A673 (cell line): Measurements from ENCODE around the gene LRRN2. TPM values are rescaled to one million over a fixed set of nuclear protein-coding genes. Genes with fewer than 3 reads are reported as not detected.

ENCODE experiments used
- BruUV-seq: library from RNA; stranded (reverse); fragments of 400-500 nt; replicated peaks from 2 replicates; lab custom pipeline; 2021; lab: Mats Ljungman, UMichigan
- CTCF ChIA-PET: fragments of 300-600 bp; sonication (Branson Sonifier 250); formaldehyde crosslinking; loops from one replicate; lab custom pipeline; 2022; ENCODE audit warnings: antibody characterized with exemption; lab: Charles Lee
- POLR2A ChIA-PET: fragments of 300-600 bp; sonication (Branson Sonifier 250); formaldehyde crosslinking; loops from one replicate; lab custom pipeline; 2022; ENCODE audit warnings: antibody characterized with exemption; ENCODE audit not compliant: low non-redundant PET; lab: Charles Lee
- DNase-seq: peaks from one replicate; pipeline ENCODE4 v3.0.0-alpha.2; 2015; ENCODE audit warnings: low spot score
- H3K27ac ChIP-seq: fragments of 200-600 bp; sonication (generic); 2 replicates; pipeline ENCODE4 v1.5.1; 2016; ENCODE audit warnings: mixed run types, low read depth, mild to moderate bottlenecking, mixed read lengths, antibody characterized with exemption, low read length; ENCODE audit not compliant: poor library complexity, severe bottlenecking
- H3K27me3 ChIP-seq: fragments of 200-600 bp; sonication (generic); replicated peaks from 2 replicates; pipeline ENCODE4 v1.6.1; 2017; ENCODE audit warnings: mixed run types, low read depth, mild to moderate bottlenecking, mixed read lengths, antibody characterized with exemption, low read length; ENCODE audit not compliant: insufficient read depth, poor library complexity
- H3K36me3 ChIP-seq: fragments of 200-600 bp; sonication (generic); 2 replicates; pipeline ENCODE4 v1.6.1; 2016; ENCODE audit warnings: mixed run types, mild to moderate bottlenecking, mixed read lengths, antibody characterized with exemption, low read length; ENCODE audit not compliant: insufficient read depth, poor library complexity, severe bottlenecking
- H3K4me1 ChIP-seq: fragments of 200-600 bp; sonication (generic); 2 replicates; pipeline ENCODE4 v1.6.1; 2017; ENCODE audit warnings: mixed run types, mild to moderate bottlenecking, mixed read lengths, antibody characterized with exemption, low read length; ENCODE audit not compliant: insufficient read depth, poor library complexity, severe bottlenecking
- H3K4me3 ChIP-seq: fragments of 200-600 bp; sonication (generic); 2 replicates; pipeline ENCODE4 v1.5.1; 2016; ENCODE audit warnings: low read depth, mixed run types, mild to moderate bottlenecking, mixed read lengths, low read length; ENCODE audit not compliant: poor library complexity, severe bottlenecking
- H3K9me3 ChIP-seq: fragments of 200-600 bp; sonication (generic); 2 replicates; pipeline ENCODE4 v1.6.1; 2016; ENCODE audit warnings: mixed run types, low read depth, mild to moderate bottlenecking, mixed read lengths, antibody characterized with exemption, low read length; ENCODE audit not compliant: poor library complexity, severe bottlenecking
- CTCF ChIP-seq: fragments of 300-800, 200-600 bp; sonication (generic); conservative IDR thresholded peaks from 2 replicates; pipeline ENCODE4 v1.5.1; 2017; ENCODE audit warnings: low read depth, mild to moderate bottlenecking, antibody characterized with exemption, low read length, moderate library complexity, mixed read lengths
- EZH2 ChIP-seq: fragments of 200-600 bp; sonication (generic); IDR thresholded peaks from 2 replicates; pipeline ENCODE4 v1.6.1; 2017; ENCODE audit warnings: borderline replicate concordance, low read depth, mild to moderate bottlenecking, mixed read lengths, antibody characterized with exemption, low read length; ENCODE audit not compliant: poor library complexity, severe bottlenecking
- intact Hi-C: fragments of 100-400 bp; cut with micrococcal nuclease; formaldehyde crosslinking; loops from one replicate; pipeline ENCODE4 v1.10.0; 2022; ENCODE audit not compliant: unreplicated experiment
- total RNA-seq: library from RNA; stranded (reverse); gene quantifications from 2 replicates; pipeline ENCODE4 v1.2.3, GENCODE V29; 2021

LRRN2 gene
- total RNA-seq, 1 experiment from 2014 or later: not detected

- TF ChIP-seq CTCF: no peak
- no peak for TF ChIP-seq EZH2
- Histone ChIP-seq H3K4me3 (no peak overlapping the region), H3K4me1 (no peaks in the 10 kb centered on the region), H3K9me3 (no peaks in the 10 kb centered on the region), H3K36me3 (no peaks in the 10 kb centered on the region), H3K27me3 (no peaks in the 10 kb centered on the region), H3K27ac (no peak overlapping the region)
- POLR2A ChIA-PET: no interaction called here
- intact Hi-C loops: no loop called here
- CTCF ChIA-PET: interaction anchor here (0.5 to 1.1 kb wide), 2 partner anchors 139 to 238 kb away, joined by 4 to 8 read pairs; no protein-coding TSS in a partner anchor
- no TSS peak for BruUV-seq
- DNase-seq: no peak
Measured at GRCh38 chr1:204568576-204569315, 116.8 kb downstream of the LRRN2 start.

Other genes starting within 250 kb of the LRRN2 start
- gene PIK3C2B, start 190.9 kb downstream of the LRRN2 start, total RNA-seq: 18.0 and 25.5 TPM in 2 replicates
- gene MDM4, start 169.3 kb downstream of the LRRN2 start, total RNA-seq: 71.3 and 86.1 TPM in 2 replicates
- 0.24 and 0.44 TPM in 2 replicates for gene NFASC, start 185.1 kb upstream of the LRRN2 start, total RNA-seq